MM.1S (cell line): ENCODE measurements around the gene SLC38A3.

Source experiments
- DNase-seq: peaks from one replicate; pipeline ENCODE4 v3.0.0-alpha.2; 2015
- H2AFZ ChIP-seq: fragments of 300-600 bp; sonication (generic); 2 replicates; pipeline ENCODE4 v1.6.0; 2016; ENCODE audit warnings: antibody characterized with exemption, low read length
- H3F3A ChIP-seq: fragments of 300-600 bp; sonication (generic); 2 replicates; pipeline ENCODE4 v1.6.1; 2016; ENCODE audit warnings: mild to moderate bottlenecking, antibody characterized with exemption, low read length, moderate library complexity, mixed read lengths; ENCODE audit not compliant: insufficient read depth
- H3K27ac ChIP-seq: fragments of 300-600 bp; sonication (generic); 2 replicates; pipeline ENCODE4 v1.5.1; 2016; ENCODE audit warnings: mild to moderate bottlenecking, low read length
- H3K27me3 ChIP-seq: fragments of 300-600 bp; sonication (generic); replicated peaks from 2 replicates; pipeline ENCODE4 v1.6.0; 2016; ENCODE audit warnings: low read length; ENCODE audit not compliant: insufficient read depth
- H3K36me3 ChIP-seq: fragments of 300-600 bp; sonication (generic); replicated peaks from 2 replicates; pipeline ENCODE4 v1.6.1; 2016; ENCODE audit warnings: mild to moderate bottlenecking, low read length, mixed read lengths; ENCODE audit not compliant: insufficient read depth
- H3K4me1 ChIP-seq: fragments of 300-600 bp; sonication (generic); 2 replicates; pipeline ENCODE4 v1.6.1; 2016; ENCODE audit warnings: low read length, mixed read lengths
- H3K4me2 ChIP-seq: fragments of 300-600 bp; sonication (generic); 2 replicates; pipeline ENCODE4 v1.6.0; 2016; ENCODE audit warnings: low read depth, low read length
- H3K4me3 ChIP-seq: fragments of 300-600 bp; sonication (generic); 2 replicates; pipeline ENCODE4 v1.5.1; 2016; ENCODE audit warnings: low read length, mixed read lengths
- H3K79me2 ChIP-seq: fragments of 300-600 bp; sonication (generic); 2 replicates; pipeline ENCODE4 v1.6.1; 2016; ENCODE audit warnings: mixed run types, low read length, mixed read lengths
- H3K9ac ChIP-seq: fragments of 300-600 bp; sonication (generic); 2 replicates; pipeline ENCODE4 v1.6.1; 2016; ENCODE audit warnings: low read length, mixed read lengths
- H3K9me2 ChIP-seq: fragments of 300-600 bp; sonication (generic); replicated peaks from 2 replicates; pipeline ENCODE4 v1.6.1; 2016; ENCODE audit warnings: mild to moderate bottlenecking, low read length, mixed read lengths; ENCODE audit not compliant: insufficient read depth
- H3K9me3 ChIP-seq: fragments of 300-600 bp; sonication (generic); replicated peaks from 2 replicates; pipeline ENCODE4 v1.6.1; 2016; ENCODE audit warnings: mild to moderate bottlenecking, low read length, mixed read lengths; ENCODE audit not compliant: insufficient read depth
- H4K20me1 ChIP-seq: fragments of 300-600 bp; sonication (generic); 2 replicates; pipeline ENCODE4 v1.6.1; 2016; ENCODE audit warnings: mild to moderate bottlenecking, low read length, moderate library complexity, mixed read lengths; ENCODE audit not compliant: insufficient read depth
- EZH2 ChIP-seq: fragments of 300-600 bp; sonication (generic); optimal IDR thresholded peaks from 2 replicates; pipeline ENCODE3; 2017; ENCODE audit warnings: low read depth, mild to moderate bottlenecking, antibody characterized with exemption, low read length, mixed read lengths
- EZH2phosphoT487 ChIP-seq: fragments of 300-600 bp; sonication (generic); IDR thresholded peaks from 2 replicates; pipeline ENCODE4 v1.6.1; 2018; ENCODE audit warnings: antibody characterized with exemption, low read length
- TF ChIP-seq, protein P1 (sequence below): fragments of 300-600 bp; sonication (generic); IDR thresholded peaks from 2 replicates; pipeline ENCODE4 v1.5.1; 2016; ENCODE audit warnings: antibody characterized with exemption, low read length, mixed read lengths

SLC38A3 gene

DNA sequence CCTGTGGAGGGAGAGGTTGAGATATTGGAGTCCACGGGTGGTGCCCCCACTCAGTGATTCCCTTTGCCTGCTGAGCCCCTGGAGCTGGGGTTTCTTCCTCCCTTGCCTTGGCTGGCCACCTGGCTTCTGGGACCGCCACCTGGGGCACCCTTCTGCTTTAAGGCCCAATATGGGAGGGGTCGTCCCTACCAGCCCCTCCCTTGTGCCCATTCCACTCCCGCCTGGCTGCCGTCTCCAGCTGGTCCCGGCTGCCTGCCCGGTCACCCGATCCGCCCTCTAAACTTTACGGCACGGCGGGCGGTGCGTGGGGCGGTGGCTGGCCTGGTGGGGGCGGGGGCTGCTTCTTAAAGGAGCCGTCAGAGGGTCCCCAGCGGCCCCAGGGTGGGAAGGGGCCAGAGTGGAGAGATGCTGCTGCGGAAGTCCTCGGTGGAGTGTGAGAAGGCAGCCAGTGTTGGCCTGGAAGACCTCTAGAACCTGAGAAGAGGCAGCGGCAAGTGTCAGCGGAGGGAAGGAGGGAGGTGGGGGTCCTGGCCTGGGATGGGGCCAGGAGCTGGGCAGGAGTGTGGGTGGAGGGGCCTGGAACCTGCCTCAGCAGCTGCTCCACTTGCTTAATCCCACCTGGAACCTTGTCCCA, 62.3 kb downstream of the SLC38A3 start:
- H3K9me2 ChIP-seq, result no peaks in the 10 kb centered on the region
- no peaks in the 10 kb centered on the region for H3K36me3 ChIP-seq
- TF ChIP-seq, protein P1, sequence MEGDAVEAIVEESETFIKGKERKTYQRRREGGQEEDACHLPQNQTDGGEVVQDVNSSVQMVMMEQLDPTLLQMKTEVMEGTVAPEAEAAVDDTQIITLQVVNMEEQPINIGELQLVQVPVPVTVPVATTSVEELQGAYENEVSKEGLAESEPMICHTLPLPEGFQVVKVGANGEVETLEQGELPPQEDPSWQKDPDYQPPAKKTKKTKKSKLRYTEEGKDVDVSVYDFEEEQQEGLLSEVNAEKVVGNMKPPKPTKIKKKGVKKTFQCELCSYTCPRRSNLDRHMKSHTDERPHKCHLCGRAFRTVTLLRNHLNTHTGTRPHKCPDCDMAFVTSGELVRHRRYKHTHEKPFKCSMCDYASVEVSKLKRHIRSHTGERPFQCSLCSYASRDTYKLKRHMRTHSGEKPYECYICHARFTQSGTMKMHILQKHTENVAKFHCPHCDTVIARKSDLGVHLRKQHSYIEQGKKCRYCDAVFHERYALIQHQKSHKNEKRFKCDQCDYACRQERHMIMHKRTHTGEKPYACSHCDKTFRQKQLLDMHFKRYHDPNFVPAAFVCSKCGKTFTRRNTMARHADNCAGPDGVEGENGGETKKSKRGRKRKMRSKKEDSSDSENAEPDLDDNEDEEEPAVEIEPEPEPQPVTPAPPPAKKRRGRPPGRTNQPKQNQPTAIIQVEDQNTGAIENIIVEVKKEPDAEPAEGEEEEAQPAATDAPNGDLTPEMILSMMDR, result no peak
- TF ChIP-seq EZH2phosphoT487, result no peak
- no peak for TF ChIP-seq EZH2
- no peak overlapping the region for H3K4me3 ChIP-seq
- H3F3A ChIP-seq, result no peaks in the 10 kb centered on the region
- no peak overlapping the region for H3K27ac ChIP-seq
- no peak for DNase-seq
- H3K79me2 ChIP-seq, result no peaks in the 10 kb centered on the region
- no peak overlapping the region for H2AFZ ChIP-seq
- no peak overlapping the region for H3K9ac ChIP-seq
- H4K20me1 ChIP-seq, result no peaks in the 10 kb centered on the region
- H3K9me3 ChIP-seq, result no peaks in the 10 kb centered on the region
- H3K4me2 ChIP-seq, result no peak overlapping the region
- no peaks in the 10 kb centered on the region for H3K4me1 ChIP-seq
- peaks cover 71% of the 10 kb centered on the region for H3K27me3 ChIP-seq

DNA sequence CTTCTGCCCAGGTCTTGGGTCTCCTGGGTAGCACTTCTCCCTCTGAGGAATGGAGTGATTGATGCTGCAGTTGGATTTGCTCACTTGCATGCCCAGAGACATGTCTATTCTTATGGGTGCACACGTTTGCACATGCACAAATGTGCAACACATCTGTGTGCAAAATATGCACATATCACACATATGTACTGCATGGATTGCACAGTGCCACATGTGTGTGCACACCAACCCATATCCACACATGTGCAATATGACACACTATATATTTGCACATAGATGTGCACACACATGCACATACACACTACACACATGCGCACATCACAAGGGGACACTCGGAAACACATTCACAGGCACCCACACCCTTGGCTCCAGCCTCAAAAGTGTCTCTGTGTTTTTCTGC, 63.2 kb downstream of the SLC38A3 start:
- Histone ChIP-seq H3K4me1 (peaks cover 3% of the 10 kb centered on the region; the same call in 1 of the 2 replicates), H2AFZ (no peak overlapping the region), H3K27me3 (peaks cover 73% of the 10 kb centered on the region), H3K79me2 (no peaks in the 10 kb centered on the region), H3K9me2 (no peaks in the 10 kb centered on the region), H3K27ac (no peak overlapping the region), H3K9ac (no peak overlapping the region), H3K4me2 (no peak overlapping the region), H3F3A (no peaks in the 10 kb centered on the region), H4K20me1 (no peaks in the 10 kb centered on the region), H3K9me3 (no peaks in the 10 kb centered on the region), H3K36me3 (no peaks in the 10 kb centered on the region), H3K4me3 (no peak overlapping the region)
- no peak for DNase-seq
- TF ChIP-seq EZH2phosphoT487, result no peak
- TF ChIP-seq, protein P1, result no peak

DNA sequence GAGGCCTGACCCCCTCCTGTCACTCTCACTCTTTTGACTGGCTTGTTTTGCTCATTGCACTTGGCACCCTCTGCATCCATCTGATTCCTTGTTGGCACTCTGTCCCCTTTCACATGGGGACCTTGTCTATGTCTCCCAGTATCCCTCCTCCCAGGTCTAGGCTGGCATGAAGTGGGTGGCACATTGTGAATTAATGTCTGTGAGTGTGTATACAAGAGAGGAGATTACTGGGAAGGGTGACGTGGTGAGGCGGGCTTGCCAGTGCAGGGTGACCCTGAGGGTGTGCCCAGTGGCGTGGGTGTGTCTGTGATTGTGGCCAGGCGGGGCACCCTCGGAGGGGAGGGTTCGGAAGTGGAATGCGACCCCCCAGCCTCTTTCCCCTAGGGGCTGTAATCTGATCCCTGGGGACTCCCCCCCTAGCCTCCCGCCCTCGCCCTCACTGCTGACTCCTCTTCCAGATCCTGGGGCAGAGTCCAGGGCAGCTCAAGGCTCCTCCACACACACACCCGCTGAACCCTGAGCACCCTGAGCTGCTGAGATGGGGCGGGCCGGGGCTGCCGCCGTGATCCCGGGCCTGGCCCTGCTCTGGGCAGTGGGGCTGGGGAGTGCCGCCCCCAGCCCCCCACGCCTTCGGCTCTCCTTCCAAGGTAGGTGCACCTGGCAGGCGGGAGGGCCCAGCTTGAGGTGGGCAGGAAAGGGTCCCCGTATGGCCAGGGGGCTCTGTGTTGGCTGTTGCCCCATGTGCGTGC, 63.8 kb downstream of the SLC38A3 start, which contains the start of gene SEMA3B:
TSS of gene SEMA3B (plus strand) at position 445 of the 749 bp plus-strand sequence. CDS start at position 539, 94 bp downstream.
- Histone ChIP-seq H3K4me3 (no peak within 1 kb of the TSS), H3F3A (no peaks in the 10 kb centered on the region), H3K79me2 (no peaks in the 10 kb centered on the region), H3K9ac (no peak within 1 kb of the TSS), H3K9me2 (no peaks in the 10 kb centered on the region), H3K36me3 (no peaks in the 10 kb centered on the region), H3K27me3 (peaks cover 79% of the 10 kb centered on the region), H3K27ac (no peak within 1 kb of the TSS), H2AFZ (no peak within 1 kb of the TSS), H3K4me1 (peaks cover 6% of the 10 kb centered on the region; the same call in 1 of the 2 replicates), H4K20me1 (no peaks in the 10 kb centered on the region), H3K9me3 (no peaks in the 10 kb centered on the region), H3K4me2 (no peak within 1 kb of the TSS)
- TF ChIP-seq, protein P1, result no peak
- TF ChIP-seq EZH2 (no peak), EZH2phosphoT487 (no peak)
- DNase-seq, result no peak
